Spleen (tissue), 11 donors: ENCODE measurements around the gene FSTL4. TPM values are rescaled to one million over a fixed set of nuclear protein-coding genes. Genes with fewer than 3 reads are reported as not detected.

Experiments
- DNase-seq: peaks from one replicate; pipeline ENCODE4 v3.0.0-alpha.2; 2020
- H3K27ac ChIP-seq, 8 donors: fragments of 200-600 bp; sonication (generic) in 7 of 8; 1 replicate in 4 of 8; 2 replicates in 4 of 8; pipeline versions ENCODE4 v1.5.0 to v1.8.0; 2016 to 2021; ENCODE audit warnings: inconsistent platforms in 4 of 8, mild to moderate bottlenecking in 4 of 8, moderate library complexity in 1 of 8
- H3K27me3 ChIP-seq, 7 donors: fragments of 200-600 bp; sonication (generic) in 6 of 7; replicated peaks in 1 of 7; 1 replicate in 4 of 7; 2 replicates in 3 of 7; pipeline versions ENCODE4 v1.5.0 to v1.8.0; 2016 to 2021; ENCODE audit warnings: inconsistent platforms in 3 of 7, mild to moderate bottlenecking in 1 of 7
- H3K36me3 ChIP-seq, 6 donors: fragments of 200-600 bp; sonication (generic) in 5 of 6; 1 replicate in 4 of 6; 2 replicates in 2 of 6; pipeline versions ENCODE4 v1.5.0 to v1.8.0; 2016 to 2021; ENCODE audit warnings: inconsistent platforms in 2 of 6
- H3K4me1 ChIP-seq, 6 donors: fragments of 200-600 bp; sonication (generic) in 5 of 6; 1 replicate in 3 of 6; 2 replicates in 3 of 6; pipeline versions ENCODE4 v1.5.0 to v1.8.0; 2016 to 2021; ENCODE audit warnings: inconsistent platforms in 3 of 6
- H3K4me3 ChIP-seq, 8 donors: fragments of 200-600 bp; sonication (generic) in 7 of 8; 1 replicate in 4 of 8; 2 replicates in 4 of 8; pipeline versions ENCODE4 v1.5.0 to v1.8.0; 2016 to 2021; ENCODE audit warnings: inconsistent platforms in 4 of 8, mild to moderate bottlenecking in 4 of 8, moderate library complexity in 2 of 8
- H3K9me3 ChIP-seq, 8 donors: fragments of 200-600 bp; sonication (generic) in 7 of 8; 1 replicate in 4 of 8; 2 replicates in 4 of 8; pipeline versions ENCODE4 v1.5.0 to v1.8.0; 2016 to 2021; ENCODE audit warnings: inconsistent platforms in 4 of 8
- CTCF ChIP-seq, 11 experiments: fragments of 200-600 bp in 7 of 11; fragments of 450-650 bp in 4 of 11; sonication (generic) in 4 of 11; IDR thresholded peaks in 8 of 11; conservative IDR thresholded peaks in 3 of 11; 1 replicate in 7 of 11; 2 replicates in 4 of 11; pipeline versions ENCODE4 v1.4.0 to v1.8.0; 2016 to 2021; ENCODE audit warnings: antibody characterized with exemption in 11 of 11, inconsistent platforms in 4 of 11, mild to moderate bottlenecking in 1 of 11
- POLR2A ChIP-seq, 3 donors: fragments of 450-650 bp; IDR thresholded peaks; one replicate each; pipeline ENCODE4 v1.5.1; 2017; ENCODE audit warnings: antibody characterized with exemption in 3 of 3, mild to moderate bottlenecking in 1 of 3
- POLR2AphosphoS5 ChIP-seq, 3 donors: sonication (generic); formaldehyde crosslinking; IDR thresholded peaks; one replicate each; pipeline ENCODE4 v1.5.1; 2017; ENCODE audit warnings: antibody characterized with exemption in 3 of 3
- WGBS, 5 donors: extraction: QIAGEN DNeasy Blood & Tissue Kit in 3 of 5; methylation state at CpG; one replicate each; pipeline versions ENCODE4 v1.1.5 to v1.1.7; 2013 to 2018; 5-methylcytosine and 5-hydroxymethylcytosine counted together
- intact Hi-C: fragments of 100-400 bp; cut with DNase I; formaldehyde crosslinking; loops from one replicate; pipeline ENCODE4 v1.15.0; 2023; ENCODE audit warnings: low total_unique reads
- polyA plus RNA-seq, 3 donors: library from polyadenylated mRNA; stranded (reverse); fragments of 200-250 nt; gene quantifications; one replicate each; pipeline ENCODE4 v1.2.1, GENCODE V29; 2013
- total RNA-seq, 7 donors: library from RNA; depleted of rRNA in 3 of 7; stranded (reverse); fragments of >200 nt in 3 of 7; fragmentation: NEBNext Ultra II Directional in 4 of 7; extraction: Animal tissue kit (Norgen Biotek cat#: 25700) in 4 of 7; gene quantifications; one replicate each; pipeline versions ENCODE4 v1.1.0 to v1.2.1, GENCODE V29; 2016 to 2021
- donor health status: healthy with polysubstance abuse.
- donor health status: DM: no; HTN: no; CAD: no; lungs with moderate emphysema.
- donor health status: DM: no; HTN: no; CAD: no.
- donor health status: Bipolar disorder and iron deficiency.
- donor health status: healthy.
- donor health status: DM: no; HTN: no; CAD: no.
- donor health status: DM: yes; HTN: yes; CAD: no.

FSTL4 gene
- total and polyA plus RNA-seq, 10 donors = under 0.01 to 1.0 (median 0.37) TPM; not detected in 4

DNA sequence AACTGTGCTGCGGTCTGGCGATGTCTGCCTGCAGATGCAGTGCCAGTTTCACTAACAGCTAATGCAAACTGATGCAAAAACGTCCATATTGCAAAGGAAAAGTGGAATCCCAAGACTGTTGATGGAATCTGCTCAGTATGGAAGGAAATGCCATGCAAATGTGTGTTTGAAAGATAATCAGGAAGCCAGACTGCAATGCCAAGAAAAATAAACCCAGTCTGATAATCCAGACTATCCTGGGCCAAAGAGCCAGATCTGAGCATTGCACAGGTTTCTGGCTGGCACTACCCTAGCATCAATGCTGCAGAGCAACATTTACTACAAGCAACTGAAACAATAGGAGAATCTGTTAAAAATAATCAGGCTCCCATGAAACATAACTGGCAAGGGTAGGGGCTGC is 130.3 kb downstream of the FSTL4 start:
- DNase-seq = no peak
- peaks cover 0 to 11% (median 0%) of the 10 kb centered on the region in 7 donors for H3K27me3 ChIP-seq
- H3K36me3 ChIP-seq = no peaks in the 10 kb centered on the region
- intact Hi-C loops = no loop called here
- WGBS, 5 donors = 61 to 76% (median 73%) methylated on average over 3 of the region's 3 CpGs
- H3K4me1 ChIP-seq = peaks cover 0 to 6% (median 0%) of the 10 kb centered on the region in 6 donors
- no peak overlapping the region for H3K4me3 ChIP-seq
- H3K27ac ChIP-seq = no peak overlapping the region
- peaks cover 0 to 3% (median 0%) of the 10 kb centered on the region in 8 donors for H3K9me3 ChIP-seq
- TF ChIP-seq POLR2A (IDR thresholded peaks at IDR 0.05) (no peak), POLR2AphosphoS5 (IDR thresholded peaks at IDR 0.05) (no peak), CTCF (IDR thresholded peaks at IDR 0.05 in 8 of 11, conservative IDR thresholded peaks at IDR 0.05 in 3 of 11) (no peak)

GRCh38 chr5:133480866-133481265 is 131.5 kb downstream of the FSTL4 start:
- Histone ChIP-seq H3K9me3 (peaks cover 0 to 3% (median 0%) of the 10 kb centered on the region in 8 donors), H3K4me3 (no peak overlapping the region), H3K27me3 (peaks cover 0 to 11% (median 0%) of the 10 kb centered on the region in 7 donors), H3K4me1 (peaks cover 0 to 6% (median 0%) of the 10 kb centered on the region in 6 donors), H3K36me3 (no peaks in the 10 kb centered on the region), H3K27ac (no peak overlapping the region)
- intact Hi-C loops = no loop called here
- WGBS, 5 donors = 75 to 84% (median 80%) methylated on average over 9 to 10 of the region's 10 CpGs
- no peak for DNase-seq
- TF ChIP-seq CTCF (IDR thresholded peaks at IDR 0.05 in 8 of 11, conservative IDR thresholded peaks at IDR 0.05 in 3 of 11) = no peak
- no peak for TF ChIP-seq POLR2AphosphoS5 (IDR thresholded peaks at IDR 0.05)
- no peak for TF ChIP-seq POLR2A (IDR thresholded peaks at IDR 0.05)

- Histone ChIP-seq H3K4me3 (no peak overlapping the region), H3K27ac (no peak overlapping the region), H3K27me3 (peaks cover 0 to 9% (median 0%) of the 10 kb centered on the region in 7 donors), H3K9me3 (peaks cover 0 to 3% (median 0%) of the 10 kb centered on the region in 8 donors), H3K4me1 (peaks cover 0 to 6% (median 0%) of the 10 kb centered on the region in 6 donors), H3K36me3 (no peaks in the 10 kb centered on the region)
- intact Hi-C loops = no loop called here
- TF ChIP-seq POLR2A (IDR thresholded peaks at IDR 0.05) (no peak), CTCF (IDR thresholded peaks at IDR 0.05 in 8 of 11, conservative IDR thresholded peaks at IDR 0.05 in 3 of 11) (no peak), POLR2AphosphoS5 (IDR thresholded peaks at IDR 0.05) (no peak)
- WGBS, 5 donors = 87 to 95% (median 94%) methylated on average over 9 of the region's 9 CpGs
- no peak for DNase-seq
These were observed 132.0 kb downstream of the FSTL4 start for GRCh38 chr5:133480366-133480765.

DNA sequence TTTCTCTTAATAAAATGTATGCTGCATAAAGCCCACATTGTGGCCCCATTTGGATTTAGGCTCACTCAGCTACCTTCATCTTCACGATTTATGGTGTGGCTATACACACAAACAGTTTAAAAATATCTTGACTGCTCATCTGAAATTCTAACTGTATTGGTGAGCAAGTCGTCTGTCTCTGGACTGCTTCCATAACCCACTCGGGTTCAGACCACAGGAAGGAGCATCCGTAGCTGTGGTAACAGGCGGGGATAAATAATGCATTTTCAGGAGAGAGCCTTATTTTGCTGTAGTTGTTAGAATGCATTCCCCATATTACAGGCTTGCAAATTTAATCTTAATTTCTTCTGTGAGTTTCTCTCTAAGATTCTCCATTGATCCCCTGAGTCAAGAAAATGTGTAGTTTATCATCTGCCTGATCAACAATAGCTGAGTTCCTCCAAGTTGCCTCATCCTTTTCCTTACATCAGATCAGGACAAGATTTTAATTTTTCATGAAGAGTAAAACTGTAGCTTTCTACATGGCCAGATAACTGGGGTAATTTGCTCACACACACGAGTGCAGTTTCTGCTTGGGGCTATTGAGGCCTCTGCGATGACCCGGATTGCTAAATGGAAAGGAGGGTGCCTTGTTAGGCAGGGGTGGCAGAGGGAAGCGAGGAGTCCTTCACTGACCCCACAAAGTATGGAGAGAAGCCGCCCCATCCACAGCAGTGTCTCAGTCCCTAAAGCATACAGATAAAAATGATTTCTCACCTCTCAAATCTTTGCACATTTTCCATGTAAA is 133.9 kb downstream of the FSTL4 start:
- H3K27me3 ChIP-seq = peaks cover 0 to 25% (median 0%) of the 10 kb centered on the region in 7 donors
- peaks cover 0 to 3% (median 0%) of the 10 kb centered on the region in 8 donors for H3K9me3 ChIP-seq
- DNase-seq = no peak
- intact Hi-C loops = no loop called here
- H3K36me3 ChIP-seq = no peaks in the 10 kb centered on the region
- 55 to 65% (median 61%) methylated on average over 10 of the region's 10 CpGs for WGBS, 5 donors
- H3K4me1 ChIP-seq = no peaks in the 10 kb centered on the region
- no peak overlapping the region for H3K4me3 ChIP-seq
- H3K27ac ChIP-seq = no peak overlapping the region
- no peak for TF ChIP-seq CTCF (IDR thresholded peaks at IDR 0.05 in 8 of 11, conservative IDR thresholded peaks at IDR 0.05 in 3 of 11)
- no peak for TF ChIP-seq POLR2AphosphoS5 (IDR thresholded peaks at IDR 0.05)
- no peak for TF ChIP-seq POLR2A (IDR thresholded peaks at IDR 0.05)
